ENCODE results near the gene ANKZF1. TPM values are rescaled to one million over a fixed set of nuclear protein-coding genes. Genes with fewer than 3 reads are reported as not detected.

The ANKZF1 gene
- polyA plus RNA-seq, 3 donors = 7.6 to 79.3 (median 10.4) TPM

DNA sequence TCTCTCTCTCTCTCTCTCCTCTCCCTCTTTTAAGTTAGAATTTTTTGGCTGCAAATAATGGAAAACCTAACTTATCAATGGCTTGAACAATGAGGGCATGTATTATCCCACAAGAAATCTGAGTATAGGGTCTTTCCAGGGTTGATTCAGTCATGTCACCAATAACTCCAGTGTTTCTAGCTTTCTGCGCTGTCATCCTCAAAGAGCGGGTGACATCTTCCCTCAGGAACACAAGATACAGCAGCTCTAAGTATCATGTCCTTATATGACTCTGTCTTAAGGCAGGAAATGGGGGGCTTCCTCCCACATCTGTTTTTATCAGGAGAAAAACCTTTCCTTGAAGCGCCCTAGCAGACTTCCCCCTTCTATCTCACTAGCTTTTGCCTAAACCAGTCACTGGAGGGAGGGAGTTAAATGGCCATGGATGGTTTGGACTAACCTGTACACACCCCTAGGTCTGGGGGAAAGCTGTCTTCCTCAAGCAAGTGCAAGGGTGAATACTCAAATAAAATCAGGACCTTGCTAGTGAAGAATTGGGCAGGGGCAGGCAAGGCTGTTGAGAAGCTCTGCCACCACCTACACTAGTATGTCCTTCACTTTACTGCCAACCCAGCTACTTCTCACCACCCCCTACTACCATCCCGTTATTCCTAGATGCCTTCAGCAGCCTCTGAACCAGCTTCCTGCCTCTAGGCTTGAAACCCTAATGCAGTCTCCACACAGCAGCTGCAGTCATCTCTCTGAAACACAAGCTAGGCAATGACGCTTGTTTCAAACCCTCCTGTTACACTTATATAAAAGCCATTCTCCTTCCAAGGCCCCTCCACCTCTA is 31.6 kb downstream of the ANKZF1 start:
- Histone ChIP-seq H3K36me3 (replicated peaks in 1 of 2; ENCODE audit: control insufficient read depth in 1 of 2, insufficient read depth in 2 of 2, low read length in 2 of 2) (no peaks in the 10 kb centered on the region), H2AFZ (ENCODE audit: insufficient read depth, low read depth, low read length, poor library complexity, severe bottlenecking) (no peak overlapping the region), H3K27me3 (ENCODE audit: control insufficient read depth in 2 of 2, insufficient read depth in 2 of 2, low read length in 2 of 2) (no peaks in the 10 kb centered on the region), H3K4me1 (ENCODE audit: control insufficient read depth in 1 of 2, insufficient read depth in 2 of 2, low read length in 2 of 2) (no peaks in the 10 kb centered on the region), H3K79me2 (ENCODE audit: insufficient read depth, low read length) (no peaks in the 10 kb centered on the region), H3K9ac (ENCODE audit: insufficient read depth, low read length, poor library complexity, severe bottlenecking) (no peak overlapping the region), H3K27ac (ENCODE audit: low read depth in 1 of 2, low read length in 2 of 2) (no peak overlapping the region), H3K4me2 (replicated peaks; ENCODE audit: extremely low read depth, low read length, poor library complexity, severe bottlenecking) (no peak overlapping the region), H3K9me3 (replicated peaks in 1 of 2; ENCODE audit: control insufficient read depth in 1 of 2, insufficient read depth in 1 of 2, low read length in 2 of 2) (no peaks in the 10 kb centered on the region), H4K20me1 (ENCODE audit: insufficient read depth, low read length) (no peaks in the 10 kb centered on the region), H3K4me3 (replicated peaks in 1 of 3; ENCODE audit: low read depth in 2 of 3, low read length in 3 of 3) (no peak overlapping the region)
- no peak overlapping the region for H3K27ac Mint-ChIP-seq
- no peaks in the 10 kb centered on the region for H3K9me3 Mint-ChIP-seq
- H3K27me3 Mint-ChIP-seq (ENCODE audit: low read depth in 3 of 3) = peaks cover 3 to 17% (median 5%) of the 10 kb centered on the region in 3 donors
- no peak for TF ChIP-seq CTCF (IDR thresholded peaks at IDR 0.05)
- no peak for DNase-seq
- H3K4me3 Mint-ChIP-seq = peak overlapping the region; percentile 10 to 42
- no peaks in the 10 kb centered on the region for H3K4me1 Mint-ChIP-seq
- intact Hi-C loops (cut with micrococcal nuclease) = no loop called here
- 67% methylated on average over 2 of the region's 5 CpGs for WGBS (ENCODE audit: insufficient coverage)
- no peaks in the 10 kb centered on the region for H3K36me3 Mint-ChIP-seq

GRCh38 chr2:219266232-219266631 is 36.6 kb downstream of the ANKZF1 start:
- Histone ChIP-seq H2AFZ (ENCODE audit: insufficient read depth, low read depth, low read length, poor library complexity, severe bottlenecking) (no peak overlapping the region), H3K79me2 (ENCODE audit: insufficient read depth, low read length) (no peaks in the 10 kb centered on the region), H3K4me1 (ENCODE audit: control insufficient read depth in 1 of 2, insufficient read depth in 2 of 2, low read length in 2 of 2) (no peaks in the 10 kb centered on the region), H3K36me3 (replicated peaks in 1 of 2; ENCODE audit: control insufficient read depth in 1 of 2, insufficient read depth in 2 of 2, low read length in 2 of 2) (no peaks in the 10 kb centered on the region), H3K4me3 (replicated peaks in 1 of 3; ENCODE audit: low read depth in 2 of 3, low read length in 3 of 3) (no peak overlapping the region), H3K4me2 (replicated peaks; ENCODE audit: extremely low read depth, low read length, poor library complexity, severe bottlenecking) (no peak overlapping the region), H4K20me1 (ENCODE audit: insufficient read depth, low read length) (no peaks in the 10 kb centered on the region), H3K9ac (ENCODE audit: insufficient read depth, low read length, poor library complexity, severe bottlenecking) (no peak overlapping the region), H3K27me3 (ENCODE audit: control insufficient read depth in 2 of 2, insufficient read depth in 2 of 2, low read length in 2 of 2) (no peaks in the 10 kb centered on the region), H3K9me3 (replicated peaks in 1 of 2; ENCODE audit: control insufficient read depth in 1 of 2, insufficient read depth in 1 of 2, low read length in 2 of 2) (no peaks in the 10 kb centered on the region), H3K27ac (ENCODE audit: low read depth in 1 of 2, low read length in 2 of 2) (no peak overlapping the region)
- Mint-ChIP-seq H3K4me3 (no peak overlapping the region), H3K4me1 (no peaks in the 10 kb centered on the region), H3K36me3 (no peaks in the 10 kb centered on the region), H3K27me3 (ENCODE audit: low read depth in 3 of 3) (peaks cover 5 to 14% (median 12%) of the 10 kb centered on the region in 3 donors), H3K9me3 (no peaks in the 10 kb centered on the region), H3K27ac (no peak overlapping the region)
- no peak for DNase-seq
- intact Hi-C loops (cut with micrococcal nuclease) = no loop called here
- WGBS (ENCODE audit: insufficient coverage) = 93% methylated on average over 1 of the region's 5 CpGs
- TF ChIP-seq CTCF (IDR thresholded peaks at IDR 0.05) = no peak

Data from CD14-positive monocyte (primary cell).